HepG2 (cell line): ENCODE data around the gene CHST13. TPM values are rescaled to one million over a fixed set of nuclear protein-coding genes. Genes with fewer than 3 reads are reported as not detected.

ENCODE experiments used
- FLYWCH1 ChIP-seq: sonication (generic); formaldehyde crosslinking; IDR thresholded peaks from 2 replicates; pipeline ENCODE4 v1.8.1; 2023; ENCODE audit warnings: mild to moderate bottlenecking, missing genetic modification reagents
- GPN1 ChIP-seq: sonication (generic); formaldehyde crosslinking; IDR thresholded peaks from 2 replicates; pipeline ENCODE4 v1.5.1; 2020; ENCODE audit warnings: missing genetic modification reagents, borderline replicate concordance
- HDAC2 ChIP-seq: sonication (generic); formaldehyde crosslinking; IDR thresholded peaks from 2 replicates; pipeline ENCODE4 v1.4.0; 2020; ENCODE audit warnings: missing genetic modification reagents
- NCOR1 ChIP-seq: fragments of 200-600 bp; sonication (generic); IDR thresholded peaks from 2 replicates; pipeline ENCODE4 v1.7.0; 2017; ENCODE audit warnings: antibody characterized with exemption, low read length, borderline replicate concordance
- NR2C2 ChIP-seq: sonication (generic); formaldehyde crosslinking; IDR thresholded peaks from 2 replicates; pipeline ENCODE4 v1.4.0; 2020; ENCODE audit warnings: missing genetic modification reagents, mild to moderate bottlenecking, moderate library complexity, borderline replicate concordance
- NRL ChIP-seq: sonication (generic); formaldehyde crosslinking; IDR thresholded peaks from 2 replicates; pipeline ENCODE4 v1.5.0; 2020; ENCODE audit warnings: missing genetic modification reagents, mild to moderate bottlenecking, moderate library complexity, borderline replicate concordance
- SRF ChIP-seq: IDR thresholded peaks from 2 replicates; pipeline ENCODE4 v1.6.1; 2011; ENCODE audit warnings: mild to moderate bottlenecking, low read depth, low read length, moderate library complexity
- SRSF1 ChIP-seq: fragments of 200-400 bp; formaldehyde crosslinking; optimal IDR thresholded peaks from 2 replicates; pipeline ENCODE3; 2017; ENCODE audit warnings: mild to moderate bottlenecking, low read depth, low read length, moderate library complexity
- SUZ12 ChIP-seq: fragments of 150-350 bp; IDR thresholded peaks from 2 replicates; pipeline ENCODE4 v1.6.1; 2014; ENCODE audit warnings: low read depth, low read length
- ZBTB42 ChIP-seq: sonication (generic); formaldehyde crosslinking; IDR thresholded peaks from 2 replicates; pipeline ENCODE4 v1.5.0; 2020; ENCODE audit warnings: mild to moderate bottlenecking, missing genetic modification reagents
- ZNF160 ChIP-seq: sonication (generic); formaldehyde crosslinking; IDR thresholded peaks from 2 replicates; pipeline ENCODE4 v1.8.0; 2022; ENCODE audit warnings: mild to moderate bottlenecking, inconsistent platforms, missing genetic modification reagents
- ZNF317 ChIP-seq: sonication (generic); formaldehyde crosslinking; IDR thresholded peaks from 2 replicates; pipeline ENCODE4 v1.5.0; 2020; ENCODE audit warnings: mild to moderate bottlenecking, missing genetic modification reagents
- ZNF331 ChIP-seq: sonication (generic); formaldehyde crosslinking; IDR thresholded peaks from 2 replicates; pipeline ENCODE4 v1.4.0; 2020; ENCODE audit warnings: missing genetic modification reagents
- ZNF788 ChIP-seq: sonication (generic); formaldehyde crosslinking; IDR thresholded peaks from 2 replicates; pipeline ENCODE4 v1.5.0; 2020; ENCODE audit warnings: mild to moderate bottlenecking, missing genetic modification reagents, borderline replicate concordance
- ZSCAN20 ChIP-seq: sonication (generic); formaldehyde crosslinking; IDR thresholded peaks from 2 replicates; pipeline ENCODE4 v1.4.0; 2020; ENCODE audit warnings: missing genetic modification reagents, mild to moderate bottlenecking, borderline replicate concordance
- polyA plus RNA-seq, 8 experiments: library from polyadenylated mRNA; depleted of rRNA in 3 of 8; stranded (reverse) in 7 of 8; unstranded in 1 of 8; fragments of >200 nt; fragmentation: Illumina TruSeq in 4 of 8; extraction: Trizol in 4 of 8; gene quantifications; 2 replicates each; pipeline versions ENCODE4 v1.2.1 to v1.2.3, GENCODE V29; 2011 to 2016; ENCODE audit warnings: low read depth in 4 of 8, missing spikeins in 1 of 8, mixed read lengths in 1 of 8; ENCODE audit not compliant: insufficient read depth in 1 of 8
- total RNA-seq, 5 experiments: library from RNA; depleted of rRNA; stranded (reverse); fragments of >200 nt; fragmentation: Illumina TruSeq; extraction: Trizol; gene quantifications; 2 replicates each; pipeline ENCODE4 v1.2.3, GENCODE V29; 2016; ENCODE audit warnings: low read depth in 1 of 5
- TF ChIP-seq, protein P1 (sequence below): sonication (generic); formaldehyde crosslinking; IDR thresholded peaks from 2 replicates; pipeline ENCODE4 v1.8.0; 2022; ENCODE audit warnings: missing genetic modification reagents, mild to moderate bottlenecking, inconsistent platforms, borderline replicate concordance
- TF ChIP-seq, protein P2 (sequence below): sonication (generic); formaldehyde crosslinking; IDR thresholded peaks from 2 replicates; pipeline ENCODE4 v1.4.0; 2020; ENCODE audit warnings: low read depth, missing genetic modification reagents
- TF ChIP-seq, protein P3 (sequence below): sonication (generic); formaldehyde crosslinking; IDR thresholded peaks from 2 replicates; pipeline ENCODE4 v1.5.1; 2020; ENCODE audit warnings: missing genetic modification reagents, mild to moderate bottlenecking, borderline replicate concordance
- TF ChIP-seq, protein P4 (sequence below): IDR thresholded peaks from 2 replicates; pipeline ENCODE4 v1.6.1; 2012; ENCODE audit warnings: inconsistent platforms
- TF ChIP-seq, protein P5 (sequence below): sonication (generic); formaldehyde crosslinking; IDR thresholded peaks from 2 replicates; pipeline ENCODE4 v1.5.1; 2020; ENCODE audit warnings: missing genetic modification reagents, mild to moderate bottlenecking, borderline replicate concordance
- TF ChIP-seq, protein P6 (sequence below): sonication (generic); formaldehyde crosslinking; IDR thresholded peaks from 2 replicates; pipeline ENCODE4 v1.8.0; 2022; ENCODE audit warnings: missing genetic modification reagents, low read depth, mild to moderate bottlenecking, borderline replicate concordance

Gene CHST13
- total and polyA plus RNA-seq, 2 of the 13 experiments (the other 11 are each of a cell fraction or from before 2014, with no cell fraction given) = 32.0 to 43.1 TPM

DNA sequence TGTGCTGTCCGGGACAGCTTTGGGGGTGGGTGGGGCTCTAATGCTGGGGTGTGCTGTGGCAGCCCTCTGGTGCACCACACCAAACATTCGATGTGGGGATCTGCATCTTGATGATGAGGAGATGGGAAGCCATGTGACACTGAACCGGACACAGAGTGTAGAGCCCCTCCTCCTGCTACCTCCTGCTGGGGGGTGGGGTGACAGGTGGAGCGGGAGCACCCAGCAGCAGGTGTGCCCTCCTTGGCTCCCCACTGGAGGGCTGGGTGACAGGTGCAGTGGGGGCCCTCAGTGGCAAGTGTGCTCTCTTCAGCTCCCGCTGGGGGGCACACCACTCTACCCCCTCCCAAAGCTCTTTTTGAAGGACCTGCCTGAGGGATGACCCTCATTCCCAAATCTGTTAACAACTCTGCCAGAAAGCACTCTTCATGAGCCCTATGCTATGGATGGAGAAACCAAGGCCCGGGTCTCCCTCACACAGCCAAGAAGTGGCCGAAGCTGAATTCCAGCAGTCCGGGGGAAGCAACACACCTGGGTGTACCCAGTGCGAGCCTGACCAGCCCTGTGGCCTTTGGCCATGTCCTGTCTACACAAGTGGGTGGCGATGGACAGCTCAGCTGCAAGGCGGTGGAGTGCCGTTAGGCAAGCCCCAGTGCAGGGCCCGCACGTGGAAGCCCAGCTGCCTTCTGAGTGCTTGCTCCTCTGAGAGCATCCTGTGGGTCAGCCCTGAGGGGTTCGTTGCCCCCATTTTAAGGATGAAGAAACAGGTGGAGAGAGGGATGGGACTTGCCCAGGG lies 5.8 kb upstream of the CHST13 start (continued):
- TF ChIP-seq, protein P1, sequence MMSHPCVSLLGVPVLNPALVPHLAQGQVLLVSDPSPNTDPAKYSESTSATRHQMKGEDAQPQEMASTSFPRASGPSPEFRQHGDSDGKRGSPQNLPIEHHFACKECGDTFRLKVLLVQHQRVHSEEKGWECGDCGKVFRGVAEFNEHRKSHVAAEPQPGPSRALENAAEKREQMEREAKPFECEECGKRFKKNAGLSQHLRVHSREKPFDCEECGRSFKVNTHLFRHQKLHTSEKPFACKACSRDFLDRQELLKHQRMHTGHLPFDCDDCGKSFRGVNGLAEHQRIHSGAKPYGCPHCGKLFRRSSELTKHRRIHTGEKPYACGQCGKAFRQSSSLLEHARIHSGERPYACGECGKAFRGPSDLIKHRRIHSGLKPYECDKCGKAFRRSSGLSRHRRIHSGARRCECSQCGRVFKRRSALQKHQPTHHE (CRISPR knock-in tag) = peak; percentile 6; the same call in 1 of the 2 replicates
- no peak for TF ChIP-seq GPN1 (CRISPR knock-in tag)
- TF ChIP-seq, protein P2, sequence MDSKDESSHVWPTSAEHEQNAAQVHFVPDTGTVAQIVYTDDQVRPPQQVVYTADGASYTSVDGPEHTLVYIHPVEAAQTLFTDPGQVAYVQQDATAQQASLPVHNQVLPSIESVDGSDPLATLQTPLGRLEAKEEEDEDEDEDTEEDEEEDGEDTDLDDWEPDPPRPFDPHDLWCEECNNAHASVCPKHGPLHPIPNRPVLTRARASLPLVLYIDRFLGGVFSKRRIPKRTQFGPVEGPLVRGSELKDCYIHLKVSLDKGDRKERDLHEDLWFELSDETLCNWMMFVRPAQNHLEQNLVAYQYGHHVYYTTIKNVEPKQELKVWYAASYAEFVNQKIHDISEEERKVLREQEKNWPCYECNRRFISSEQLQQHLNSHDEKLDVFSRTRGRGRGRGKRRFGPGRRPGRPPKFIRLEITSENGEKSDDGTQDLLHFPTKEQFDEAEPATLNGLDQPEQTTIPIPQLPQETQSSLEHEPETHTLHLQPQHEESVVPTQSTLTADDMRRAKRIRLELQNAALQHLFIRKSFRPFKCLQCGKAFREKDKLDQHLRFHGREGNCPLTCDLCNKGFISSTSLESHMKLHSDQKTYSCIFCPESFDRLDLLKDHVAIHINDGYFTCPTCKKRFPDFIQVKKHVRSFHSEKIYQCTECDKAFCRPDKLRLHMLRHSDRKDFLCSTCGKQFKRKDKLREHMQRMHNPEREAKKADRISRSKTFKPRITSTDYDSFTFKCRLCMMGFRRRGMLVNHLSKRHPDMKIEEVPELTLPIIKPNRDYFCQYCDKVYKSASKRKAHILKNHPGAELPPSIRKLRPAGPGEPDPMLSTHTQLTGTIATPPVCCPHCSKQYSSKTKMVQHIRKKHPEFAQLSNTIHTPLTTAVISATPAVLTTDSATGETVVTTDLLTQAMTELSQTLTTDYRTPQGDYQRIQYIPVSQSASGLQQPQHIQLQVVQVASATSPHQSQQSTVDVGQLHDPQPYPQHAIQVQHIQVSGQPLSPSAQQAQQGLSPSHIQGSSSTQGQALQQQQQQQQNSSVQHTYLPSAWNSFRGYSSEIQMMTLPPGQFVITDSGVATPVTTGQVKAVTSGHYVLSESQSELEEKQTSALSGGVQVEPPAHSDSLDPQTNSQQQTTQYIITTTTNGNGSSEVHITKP (CRISPR knock-in tag) = no peak
- TF ChIP-seq SRF = no peak
- no peak for TF ChIP-seq SRSF1
- no peak for TF ChIP-seq ZSCAN20 (CRISPR knock-in tag)
- TF ChIP-seq ZNF160 (CRISPR knock-in tag) = no peak
- TF ChIP-seq NCOR1 = no peak
- TF ChIP-seq, protein P3, sequence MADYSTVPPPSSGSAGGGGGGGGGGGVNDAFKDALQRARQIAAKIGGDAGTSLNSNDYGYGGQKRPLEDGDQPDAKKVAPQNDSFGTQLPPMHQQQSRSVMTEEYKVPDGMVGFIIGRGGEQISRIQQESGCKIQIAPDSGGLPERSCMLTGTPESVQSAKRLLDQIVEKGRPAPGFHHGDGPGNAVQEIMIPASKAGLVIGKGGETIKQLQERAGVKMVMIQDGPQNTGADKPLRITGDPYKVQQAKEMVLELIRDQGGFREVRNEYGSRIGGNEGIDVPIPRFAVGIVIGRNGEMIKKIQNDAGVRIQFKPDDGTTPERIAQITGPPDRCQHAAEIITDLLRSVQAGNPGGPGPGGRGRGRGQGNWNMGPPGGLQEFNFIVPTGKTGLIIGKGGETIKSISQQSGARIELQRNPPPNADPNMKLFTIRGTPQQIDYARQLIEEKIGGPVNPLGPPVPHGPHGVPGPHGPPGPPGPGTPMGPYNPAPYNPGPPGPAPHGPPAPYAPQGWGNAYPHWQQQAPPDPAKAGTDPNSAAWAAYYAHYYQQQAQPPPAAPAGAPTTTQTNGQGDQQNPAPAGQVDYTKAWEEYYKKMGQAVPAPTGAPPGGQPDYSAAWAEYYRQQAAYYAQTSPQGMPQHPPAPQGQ (CRISPR knock-in tag) = no peak
- TF ChIP-seq NRL = no peak
- TF ChIP-seq HDAC2 (CRISPR knock-in tag) = no peak; the same call in 1 of the 2 replicates
- TF ChIP-seq ZNF788 = peak; percentile 72; the same call in 1 of the 2 replicates
- TF ChIP-seq ZBTB42 (CRISPR knock-in tag) = no peak
- TF ChIP-seq, protein P4, sequence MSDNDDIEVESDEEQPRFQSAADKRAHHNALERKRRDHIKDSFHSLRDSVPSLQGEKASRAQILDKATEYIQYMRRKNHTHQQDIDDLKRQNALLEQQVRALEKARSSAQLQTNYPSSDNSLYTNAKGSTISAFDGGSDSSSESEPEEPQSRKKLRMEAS = no peak
- no peak for TF ChIP-seq SUZ12
- no peak for TF ChIP-seq ZNF331 (CRISPR knock-in tag)
- no peak for TF ChIP-seq NR2C2 (CRISPR knock-in tag)
- TF ChIP-seq, protein P5, sequence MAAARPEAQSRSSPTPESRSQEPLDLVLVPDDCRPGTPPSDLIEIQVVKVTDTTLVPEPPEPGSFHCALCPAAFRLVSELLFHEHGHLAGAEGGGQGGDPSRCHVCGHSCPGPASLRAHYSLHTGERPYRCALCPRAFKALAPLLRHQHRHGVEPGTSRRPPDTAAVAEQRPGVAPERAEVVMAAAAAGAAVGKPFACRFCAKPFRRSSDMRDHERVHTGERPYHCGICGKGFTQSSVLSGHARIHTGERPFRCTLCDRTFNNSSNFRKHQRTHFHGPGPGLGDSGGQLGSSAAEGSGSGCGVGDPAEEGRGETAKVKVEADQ = no peak
- TF ChIP-seq, protein P6, sequence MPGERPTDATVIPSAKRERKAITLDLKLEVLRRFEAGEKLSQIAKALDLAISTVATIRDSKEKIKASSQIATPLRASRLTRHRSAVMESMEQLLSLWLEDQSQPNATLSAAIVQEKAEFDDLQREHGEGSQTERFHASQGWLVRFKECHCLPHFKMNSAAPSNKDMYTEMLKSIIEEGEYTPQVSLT (CRISPR knock-in tag) = no peak
- no peak for TF ChIP-seq FLYWCH1 (CRISPR knock-in tag)
- TF ChIP-seq ZNF317 (CRISPR knock-in tag) = no peak
